Astrocyte of the cerebellum (primary cell): Measurements from ENCODE around the gene EFCAB13.

Experiments used
- DNase-seq: peaks from one replicate; pipeline ENCODE4 v3.0.0-alpha.2; 2011; ENCODE audit warnings: low read depth
- H3K4me3 ChIP-seq: 2 replicates; pipeline ENCODE4 v1.5.1; 2011; ENCODE audit warnings: mild to moderate bottlenecking, low read depth, low read length, moderate library complexity
- in situ Hi-C: cut with HindIII; loops from 2 replicates; pipeline ENCODE4 v1.10.0; 2017; ENCODE audit warnings: low sequenced_read_pairs
- TF ChIP-seq, protein P1 (sequence below): IDR thresholded peaks from 2 replicates; pipeline ENCODE4 v1.5.1; 2012; ENCODE audit warnings: low read length, low read depth, moderate library complexity, mild to moderate bottlenecking; ENCODE audit errors: missing control alignments

EFCAB13 gene

DNA sequence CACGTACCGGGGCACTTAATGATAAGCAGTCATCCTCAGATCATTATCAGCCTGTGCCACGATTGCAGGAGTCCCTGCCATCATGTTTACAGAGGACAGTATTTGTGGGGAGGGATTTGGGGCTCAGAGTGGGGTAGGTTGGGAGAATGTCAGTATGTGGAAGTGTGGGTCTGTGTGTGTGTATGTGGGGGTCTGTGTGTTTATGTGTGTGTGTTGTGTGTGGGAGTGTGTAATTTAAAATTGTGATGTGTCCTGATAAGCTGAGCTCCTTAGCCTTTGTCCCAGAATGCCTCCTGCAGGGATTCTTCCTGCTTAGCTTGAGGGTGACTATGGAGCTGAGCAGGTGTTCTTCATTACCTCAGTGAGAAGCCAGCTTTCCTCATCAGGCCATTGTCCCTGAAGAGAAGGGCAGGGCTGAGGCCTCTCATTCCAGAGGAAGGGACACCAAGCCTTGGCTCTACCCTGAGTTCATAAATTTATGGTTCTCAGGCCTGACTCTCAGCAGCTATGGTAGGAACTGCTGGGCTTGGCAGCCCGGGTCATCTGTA is 13.5 kb upstream of the EFCAB13 start:
- no peak for DNase-seq
- H3K4me3 ChIP-seq: no peak overlapping the region
- TF ChIP-seq, protein P1, sequence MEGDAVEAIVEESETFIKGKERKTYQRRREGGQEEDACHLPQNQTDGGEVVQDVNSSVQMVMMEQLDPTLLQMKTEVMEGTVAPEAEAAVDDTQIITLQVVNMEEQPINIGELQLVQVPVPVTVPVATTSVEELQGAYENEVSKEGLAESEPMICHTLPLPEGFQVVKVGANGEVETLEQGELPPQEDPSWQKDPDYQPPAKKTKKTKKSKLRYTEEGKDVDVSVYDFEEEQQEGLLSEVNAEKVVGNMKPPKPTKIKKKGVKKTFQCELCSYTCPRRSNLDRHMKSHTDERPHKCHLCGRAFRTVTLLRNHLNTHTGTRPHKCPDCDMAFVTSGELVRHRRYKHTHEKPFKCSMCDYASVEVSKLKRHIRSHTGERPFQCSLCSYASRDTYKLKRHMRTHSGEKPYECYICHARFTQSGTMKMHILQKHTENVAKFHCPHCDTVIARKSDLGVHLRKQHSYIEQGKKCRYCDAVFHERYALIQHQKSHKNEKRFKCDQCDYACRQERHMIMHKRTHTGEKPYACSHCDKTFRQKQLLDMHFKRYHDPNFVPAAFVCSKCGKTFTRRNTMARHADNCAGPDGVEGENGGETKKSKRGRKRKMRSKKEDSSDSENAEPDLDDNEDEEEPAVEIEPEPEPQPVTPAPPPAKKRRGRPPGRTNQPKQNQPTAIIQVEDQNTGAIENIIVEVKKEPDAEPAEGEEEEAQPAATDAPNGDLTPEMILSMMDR: no peak
- in situ Hi-C loops: no loop called here

DNA sequence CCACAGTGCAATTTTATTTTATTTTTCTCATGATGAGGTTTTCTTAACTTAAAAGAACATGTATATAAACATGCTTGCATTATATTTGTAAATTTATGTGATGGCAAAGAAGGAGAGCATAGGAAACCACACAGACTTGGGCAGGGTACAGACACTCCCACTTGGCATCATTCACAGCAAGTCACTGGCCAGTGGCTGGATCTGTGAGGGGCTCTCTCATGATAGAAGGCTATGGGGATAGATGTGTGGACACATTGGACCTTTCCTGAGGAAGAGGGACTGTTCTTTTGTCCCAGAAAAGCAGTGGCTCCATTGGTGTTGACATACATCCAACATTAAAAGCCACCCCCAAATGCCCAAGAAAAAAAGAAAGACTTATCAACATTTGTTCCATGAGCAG is 12.3 kb upstream of the EFCAB13 start:
- no peak for DNase-seq
- TF ChIP-seq, protein P1: no peak
- in situ Hi-C loops: no loop called here
- H3K4me3 ChIP-seq: no peak overlapping the region

DNA sequence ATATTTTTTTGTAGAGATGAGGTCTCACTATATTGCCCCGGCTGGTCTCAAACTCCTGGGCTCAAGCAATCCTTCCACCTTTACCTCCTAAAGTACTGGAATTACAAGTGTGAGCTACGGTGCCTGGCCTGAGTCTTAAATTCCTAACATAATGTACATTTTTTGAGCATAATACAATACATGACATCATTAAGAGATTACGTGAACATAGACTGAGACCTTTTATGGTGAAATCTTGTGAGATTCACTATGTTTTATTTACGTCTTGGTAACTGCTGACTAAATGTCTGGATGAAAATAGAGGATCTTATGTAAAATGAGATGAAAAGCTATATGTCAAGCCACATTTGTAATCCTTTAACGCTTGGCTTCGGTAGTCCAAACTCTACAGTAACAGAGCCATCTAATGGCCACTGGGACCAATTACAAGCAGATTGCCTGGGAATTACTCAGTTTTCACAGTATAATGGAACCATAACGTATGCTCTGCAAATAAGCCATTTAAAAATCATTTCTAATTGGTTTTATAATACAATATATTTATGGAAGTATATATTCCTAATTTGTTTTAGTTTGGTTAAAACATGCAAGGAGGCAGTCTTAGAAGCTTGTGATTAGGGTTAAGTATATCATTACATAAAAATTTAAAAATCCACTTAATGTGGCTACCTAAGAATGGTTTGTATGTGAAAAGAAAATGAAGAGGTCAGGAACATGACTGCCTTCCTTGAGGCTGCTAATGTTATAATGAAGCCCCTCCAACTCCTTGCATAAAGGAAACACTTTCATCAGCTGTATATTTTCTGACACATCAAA is 8.1 kb upstream of the EFCAB13 start:
- TF ChIP-seq, protein P1: peak; percentile 77
- H3K4me3 ChIP-seq: no peak overlapping the region
- DNase-seq: peak; percentile 84
- in situ Hi-C loops: no loop called here

DNA sequence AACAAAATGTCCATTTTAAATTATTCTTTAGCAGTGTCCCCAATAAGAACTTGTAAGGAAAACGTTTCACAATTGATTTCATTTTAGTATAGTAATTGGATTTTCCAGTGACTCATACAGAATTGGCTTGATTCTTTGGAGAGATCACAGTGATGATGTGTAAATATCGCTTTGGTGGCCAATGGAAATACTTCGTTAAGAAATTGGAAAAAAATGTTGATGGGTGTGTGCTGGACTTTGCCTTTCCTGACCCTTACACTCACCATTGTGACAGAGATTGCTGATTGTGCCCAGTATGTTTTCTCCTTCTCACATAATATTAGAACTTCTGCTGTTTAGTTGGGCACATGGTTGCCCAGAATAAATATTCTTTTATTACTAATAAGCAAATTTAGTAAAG is 7.4 kb upstream of the EFCAB13 start:
- in situ Hi-C loops: no loop called here
- no peak overlapping the region for H3K4me3 ChIP-seq
- TF ChIP-seq, protein P1: no peak
- peak; percentile 26 for DNase-seq

DNA sequence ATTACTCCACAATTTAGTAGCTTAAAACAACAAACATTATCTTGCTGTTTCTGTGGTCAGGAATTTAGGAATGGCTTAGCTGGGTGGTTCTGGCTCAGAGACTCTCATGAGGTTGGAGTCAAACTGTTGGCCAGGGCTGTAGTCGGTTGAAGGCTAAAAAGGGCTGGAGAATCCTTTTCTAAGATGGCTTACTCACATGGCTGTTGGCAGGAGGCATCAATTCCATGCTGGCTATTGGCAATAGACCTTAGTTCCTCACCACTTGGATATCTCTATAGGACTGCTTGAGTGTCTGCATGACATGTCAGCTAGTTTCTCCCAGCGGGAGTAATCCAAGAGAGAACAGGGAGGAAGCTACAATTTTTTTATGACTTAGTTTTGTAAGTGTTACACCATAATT is 6.6 kb upstream of the EFCAB13 start:
- H3K4me3 ChIP-seq: no peak overlapping the region
- TF ChIP-seq, protein P1: no peak
- in situ Hi-C loops: no loop called here
- peak; percentile 66 for DNase-seq

DNA sequence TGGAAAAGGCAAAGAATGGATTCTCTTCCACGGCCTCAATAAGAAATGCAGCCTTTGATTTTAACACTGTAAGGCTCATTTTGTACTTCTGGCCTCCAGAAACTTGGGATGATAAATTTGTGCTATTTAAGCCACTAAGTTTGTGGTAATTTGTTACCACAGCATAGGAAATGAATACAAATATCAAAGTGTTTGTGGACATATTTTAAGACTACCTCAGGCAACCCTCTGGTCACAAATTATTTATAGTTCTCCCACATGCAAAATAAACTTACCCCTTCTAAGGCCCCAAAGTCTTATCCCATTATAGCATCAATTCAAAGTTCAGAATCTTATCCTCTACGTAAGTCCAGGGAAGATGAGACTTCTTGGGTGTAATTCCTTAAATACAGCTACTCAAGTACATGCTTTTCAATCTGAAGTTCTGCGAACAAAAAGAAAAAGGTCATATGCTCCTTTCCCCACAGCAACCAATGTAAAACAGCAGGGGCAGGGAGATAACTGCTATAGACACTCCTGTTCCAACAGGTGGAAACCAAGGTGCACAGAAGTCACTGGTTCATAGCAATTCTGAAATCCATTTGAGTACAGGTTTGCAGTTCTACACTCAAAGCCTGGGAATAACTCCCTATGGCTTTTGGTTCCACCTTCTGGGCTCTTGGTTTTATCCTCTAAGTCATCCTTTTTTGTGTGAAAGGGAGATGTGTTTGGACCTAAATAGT is 5.4 kb upstream of the EFCAB13 start:
- no peak overlapping the region for H3K4me3 ChIP-seq
- TF ChIP-seq, protein P1: no peak
- no peak for DNase-seq
- in situ Hi-C loops: no loop called here
